Measurements from ENCODE around the gene CLIC1.
"Not testable (repeated sequence)": the region's sequence is repeated elsewhere in the genome, so short reads cannot be mapped to it uniquely, and the experiment has no call there.

Gene CLIC1

GRCh38 chr6:31713991-31714684 is 22.2 kb downstream of the CLIC1 start:
- ChIA-PET CTCF (interaction anchor here (0.9 to 3.1 kb wide), 6 partner anchors 10 to 238 kb away, joined by 3 to 21 read pairs (median 6); partner anchors contain the start of genes ABHD16A, DDAH2 and MPIG6B), POLR2A (no interaction called here)
- DNase-seq (ENCODE audit: extremely low spot score) = no peak
- TF ChIP-seq, protein P1, sequence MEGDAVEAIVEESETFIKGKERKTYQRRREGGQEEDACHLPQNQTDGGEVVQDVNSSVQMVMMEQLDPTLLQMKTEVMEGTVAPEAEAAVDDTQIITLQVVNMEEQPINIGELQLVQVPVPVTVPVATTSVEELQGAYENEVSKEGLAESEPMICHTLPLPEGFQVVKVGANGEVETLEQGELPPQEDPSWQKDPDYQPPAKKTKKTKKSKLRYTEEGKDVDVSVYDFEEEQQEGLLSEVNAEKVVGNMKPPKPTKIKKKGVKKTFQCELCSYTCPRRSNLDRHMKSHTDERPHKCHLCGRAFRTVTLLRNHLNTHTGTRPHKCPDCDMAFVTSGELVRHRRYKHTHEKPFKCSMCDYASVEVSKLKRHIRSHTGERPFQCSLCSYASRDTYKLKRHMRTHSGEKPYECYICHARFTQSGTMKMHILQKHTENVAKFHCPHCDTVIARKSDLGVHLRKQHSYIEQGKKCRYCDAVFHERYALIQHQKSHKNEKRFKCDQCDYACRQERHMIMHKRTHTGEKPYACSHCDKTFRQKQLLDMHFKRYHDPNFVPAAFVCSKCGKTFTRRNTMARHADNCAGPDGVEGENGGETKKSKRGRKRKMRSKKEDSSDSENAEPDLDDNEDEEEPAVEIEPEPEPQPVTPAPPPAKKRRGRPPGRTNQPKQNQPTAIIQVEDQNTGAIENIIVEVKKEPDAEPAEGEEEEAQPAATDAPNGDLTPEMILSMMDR (IDR thresholded peaks at IDR 0.05; ENCODE audit: control extremely low read depth, extremely low read depth, low read depth, missing control alignments) = no peak

DNA sequence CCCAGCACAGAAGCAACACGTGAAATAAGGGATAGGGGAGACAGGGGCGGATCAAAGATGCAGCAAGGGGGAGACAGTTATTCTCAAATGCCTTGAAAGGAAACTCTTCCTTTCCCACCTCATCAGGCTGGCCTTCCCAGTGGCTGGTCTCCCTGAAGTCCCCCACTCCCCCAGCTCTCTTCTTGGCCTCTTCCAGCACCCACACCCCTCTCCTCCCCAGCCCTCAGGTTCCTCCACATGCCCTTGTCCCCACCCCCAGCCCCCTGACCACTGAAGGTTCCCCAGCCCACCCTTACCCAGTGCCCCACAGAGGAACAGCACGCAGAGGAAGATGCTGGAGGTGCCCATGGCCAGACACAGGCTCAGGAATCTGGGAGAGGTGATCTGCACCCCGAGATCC is 22.9 kb downstream of the CLIC1 start:
- CTCF ChIA-PET = interaction anchor here (1.0 to 3.1 kb wide), 5 partner anchors 10 to 25 kb away, joined by 4 to 21 read pairs (median 7); partner anchors contain the start of genes ABHD16A, DDAH2 and MPIG6B
- POLR2A ChIA-PET = no interaction called here
- TF ChIP-seq, protein P1 (IDR thresholded peaks at IDR 0.05; ENCODE audit: control extremely low read depth, extremely low read depth, low read depth, missing control alignments) = no peak
- DNase-seq (ENCODE audit: extremely low spot score) = no peak

DNA sequence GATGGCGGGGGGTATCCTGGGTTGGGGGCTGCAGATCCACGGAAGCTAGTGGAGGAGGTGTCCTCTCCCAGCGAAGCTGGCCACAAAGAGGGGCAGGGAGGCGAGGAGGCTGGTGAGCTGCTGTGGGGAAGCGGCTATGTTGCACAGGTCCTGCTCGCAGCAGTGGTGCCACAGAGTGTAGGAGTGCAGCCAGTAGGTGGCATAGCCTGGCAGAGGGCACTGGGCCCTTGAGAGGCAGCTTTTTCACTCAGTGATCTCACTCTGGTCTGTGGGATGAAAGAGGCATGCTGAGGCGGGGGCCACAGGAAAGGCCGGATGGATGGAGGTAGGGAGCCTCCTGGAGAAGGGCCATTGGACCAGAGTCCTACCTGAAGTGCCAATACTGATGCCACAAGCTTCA is 24.0 kb downstream of the CLIC1 start:
- TF ChIP-seq, protein P1 (IDR thresholded peaks at IDR 0.05; ENCODE audit: control extremely low read depth, extremely low read depth, low read depth, missing control alignments) = no peak
- ChIA-PET POLR2A (interaction anchor here (0.8 kb wide), 1 partner anchor 13 kb away, joined by 5 read pairs; no protein-coding TSS in a partner anchor), CTCF (interaction anchor here (1.5 to 4.3 kb wide), 3 partner anchors 13 to 57 kb away, joined by 5 to 14 read pairs (median 5); partner anchors contain the start of gene DDAH2)
- DNase-seq (ENCODE audit: extremely low spot score) = no peak

DNA sequence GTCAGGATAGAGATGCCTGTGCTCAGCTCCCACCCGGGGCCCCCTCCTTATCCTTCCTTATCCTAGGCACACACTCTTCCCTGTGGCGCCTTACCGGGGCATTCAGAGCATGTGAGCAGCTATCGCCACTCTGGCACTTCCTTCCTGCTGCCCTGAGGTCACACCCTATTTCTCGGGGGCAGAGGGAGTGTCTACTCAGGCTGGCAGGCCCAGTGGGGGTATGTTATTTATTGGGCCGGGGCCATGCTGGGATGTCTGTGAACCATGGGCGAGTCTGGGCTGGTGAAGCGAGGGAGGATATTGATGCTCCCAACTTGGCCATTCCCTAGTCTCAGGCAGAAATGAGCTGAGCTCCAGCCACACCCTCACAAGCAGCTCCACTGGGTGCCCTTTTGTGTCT is 25.1 kb downstream of the CLIC1 start:
- no peak for DNase-seq (ENCODE audit: extremely low spot score)
- POLR2A ChIA-PET = interaction anchor here (1.2 kb wide), 1 partner anchor 16 kb away, joined by 3 read pairs; no protein-coding TSS in a partner anchor
- TF ChIP-seq, protein P1 (IDR thresholded peaks at IDR 0.05; ENCODE audit: control extremely low read depth, extremely low read depth, low read depth, missing control alignments) = no peak

GRCh38 chr6:31710523-31711219 is 25.7 kb downstream of the CLIC1 start:
- DNase-seq (ENCODE audit: extremely low spot score) = no peak
- POLR2A ChIA-PET = interaction anchor here (0.6 to 1.2 kb wide), 2 partner anchors 17 to 186 kb away, joined by 3 to 7 read pairs; no protein-coding TSS in a partner anchor
- CTCF ChIA-PET = interaction anchor here (1.5 to 4.3 kb wide), 4 partner anchors 15 to 119 kb away, joined by 4 to 14 read pairs (median 5); partner anchors contain the start of gene DDAH2
- TF ChIP-seq, protein P1 (IDR thresholded peaks at IDR 0.05; ENCODE audit: control extremely low read depth, extremely low read depth, low read depth, missing control alignments) = no peak

More for the DNA sequence above, 25.1 kb downstream of the CLIC1 start:
- CTCF ChIA-PET = interaction anchor here (1.5 to 4.3 kb wide), 4 partner anchors 14 to 119 kb away, joined by 4 to 14 read pairs (median 5); partner anchors contain the start of gene DDAH2

DNA sequence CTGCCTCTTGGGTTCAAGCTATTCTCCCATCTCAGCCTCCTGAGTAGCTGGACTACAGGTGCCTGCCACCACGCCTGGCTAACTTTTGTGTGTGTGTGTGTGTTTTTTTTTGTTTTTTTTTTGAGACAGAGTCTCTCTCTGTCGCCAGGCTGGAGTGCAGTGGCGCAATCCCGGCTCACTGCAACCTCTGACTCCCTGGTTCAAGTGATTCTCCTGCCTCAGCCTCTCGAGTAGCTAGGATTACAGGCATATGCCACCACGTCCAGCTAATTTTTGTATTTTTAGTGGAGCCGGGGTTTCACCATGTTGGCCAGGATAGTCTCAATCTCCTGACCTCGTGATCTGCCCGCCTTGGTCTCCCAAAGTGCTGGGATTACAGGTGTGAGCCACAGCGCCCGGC is 27.2 kb downstream of the CLIC1 start:
- CTCF ChIA-PET = interaction anchor here (1.6 to 4.3 kb wide), 2 partner anchors 11 to 20 kb away, joined by 3 to 14 read pairs; partner anchors contain the start of gene DDAH2
- DNase-seq (ENCODE audit: extremely low spot score); POLR2A ChIA-PET: not testable (repeated sequence)
